GM18507 (cell line): ENCODE data around the gene ANTXR1.

ENCODE experiments used
- DNase-seq: peaks from one replicate; pipeline ENCODE4 v3.0.0; 2011; ENCODE audit warnings: low read depth; ENCODE audit not compliant: insufficient read length; ENCODE audit errors: extremely low spot score
- FAIRE-seq: peaks from 2 replicates; lab custom pipeline; 2011; peaks lifted over from hg19 to GRCh38; lab: Jason Lieb, UNC

Gene ANTXR1

GRCh38 chr2:69088466-69088865, 75.5 kb downstream of the ANTXR1 start:
- FAIRE-seq = no peak

GRCh38 chr2:69089266-69089665, 76.3 kb downstream of the ANTXR1 start:
- DNase-seq (no peak), FAIRE-seq (no peak)

More at GRCh38 chr2:69088466-69088865, 75.5 kb downstream of the ANTXR1 start:
- DNase-seq = no peak

DNA sequence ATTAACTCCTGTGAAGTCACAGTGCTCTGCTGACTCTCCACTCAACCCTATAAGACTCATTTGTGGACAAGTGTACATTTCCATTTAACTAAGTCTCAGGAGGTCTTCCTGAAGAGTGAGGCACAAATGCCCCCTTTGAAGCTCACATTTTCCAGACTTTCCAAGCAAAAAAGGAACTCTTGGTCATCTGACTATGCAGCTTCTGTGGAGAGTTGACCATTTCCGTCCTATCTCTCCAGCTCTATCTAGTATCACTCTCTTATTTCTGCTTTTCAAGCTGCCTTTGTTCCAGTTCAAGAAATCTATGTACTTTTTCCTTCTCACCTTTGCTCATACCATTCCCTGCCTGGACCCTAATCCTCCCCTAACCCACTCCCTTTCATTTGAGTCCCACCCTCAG, 77.0 kb downstream of the ANTXR1 start:
- FAIRE-seq = no peak
- DNase-seq = no peak

DNA sequence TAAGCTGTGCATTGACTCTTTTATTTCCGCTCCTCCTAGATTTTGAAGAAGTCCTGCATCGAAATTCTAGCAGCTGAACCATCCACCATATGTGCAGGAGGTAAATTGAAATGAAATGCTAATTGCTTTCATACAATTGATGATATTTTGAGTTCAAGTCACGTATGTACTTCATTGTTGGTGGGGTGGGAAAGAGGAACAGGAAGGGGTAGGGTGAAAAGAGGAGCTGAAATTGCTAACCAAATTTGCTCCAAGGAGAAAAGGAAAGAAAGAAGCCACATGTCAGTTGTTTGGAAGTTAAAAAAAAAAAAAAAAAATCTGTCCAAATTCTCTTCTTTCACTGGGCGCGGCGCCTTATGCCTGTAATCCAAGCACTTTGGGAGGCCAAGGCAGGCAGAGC, 77.8 kb downstream of the ANTXR1 start:
- DNase-seq (no peak), FAIRE-seq (no peak)

DNA sequence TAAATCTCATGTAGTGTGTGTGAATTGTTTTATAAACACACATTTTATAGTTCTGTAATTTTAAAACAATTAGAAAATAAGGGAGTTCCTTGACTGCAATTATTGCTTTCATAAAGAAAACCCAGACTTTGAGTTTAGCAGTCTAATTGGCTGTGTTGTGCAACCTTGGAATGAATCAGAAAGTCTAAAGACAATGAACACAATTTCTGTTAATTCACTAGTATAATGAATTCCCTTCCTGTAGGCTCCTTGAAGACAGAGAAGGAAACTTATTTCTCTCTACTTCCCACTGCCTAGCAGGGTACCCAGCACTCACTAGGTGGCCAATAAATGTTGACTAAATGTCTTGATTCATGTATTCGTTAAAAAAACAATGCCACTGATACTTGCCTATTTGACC, 79.9 kb downstream of the ANTXR1 start:
- no peak for DNase-seq
- no peak for FAIRE-seq

DNA sequence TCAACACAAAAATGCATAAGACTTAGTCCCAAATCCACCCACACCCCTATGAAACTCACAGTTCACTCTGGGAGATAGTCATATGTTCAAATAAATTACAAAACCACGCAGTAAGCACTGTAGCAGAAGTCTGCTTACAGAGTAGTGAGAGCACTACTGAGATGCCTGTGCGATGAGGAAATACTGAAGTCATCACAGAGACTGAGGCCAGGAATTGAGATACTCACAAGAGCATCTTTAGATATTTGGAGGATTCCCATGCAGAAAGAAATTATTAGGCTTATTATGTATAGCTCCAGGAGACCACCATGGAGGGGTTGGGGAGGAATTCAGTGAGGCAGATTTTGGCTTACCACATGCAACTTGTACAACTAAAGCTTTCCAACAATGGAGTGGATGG, 82.3 kb downstream of the ANTXR1 start:
- no peak for DNase-seq
- no peak for FAIRE-seq

DNA sequence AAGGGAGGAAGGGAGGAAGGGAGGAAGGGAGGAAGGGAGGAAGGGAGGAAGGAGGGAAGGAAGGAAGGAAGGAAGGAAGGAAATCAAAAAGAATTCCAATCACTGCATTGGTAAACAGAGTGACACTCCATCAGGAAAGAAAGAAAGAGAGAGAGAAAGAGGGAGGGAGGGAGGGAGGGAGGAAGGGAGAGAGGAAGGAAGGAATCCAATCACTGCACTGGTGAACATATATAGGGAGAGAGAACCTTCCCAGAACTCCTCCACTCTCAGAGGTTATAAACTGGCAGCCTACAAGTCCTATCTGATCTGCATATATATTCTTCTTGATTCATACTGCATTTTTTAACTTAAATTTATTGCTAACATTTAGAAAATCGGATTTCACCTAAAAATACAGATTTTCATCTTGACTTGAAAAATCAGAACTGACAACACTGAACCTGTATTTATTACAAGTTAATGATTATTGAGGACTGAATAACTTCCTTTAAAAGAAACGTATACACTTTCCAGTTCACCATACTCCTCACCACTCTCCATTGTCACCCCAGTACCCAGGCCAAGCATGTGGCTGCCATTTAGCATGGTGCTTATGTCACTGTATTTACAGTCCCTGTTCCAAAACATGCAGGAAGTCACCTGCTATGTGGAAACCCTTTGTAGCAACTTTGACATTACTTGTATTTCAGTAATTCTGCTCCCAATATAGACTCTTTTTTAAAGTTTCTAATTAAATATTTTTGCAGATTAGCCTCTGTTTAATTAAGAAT, 83.5 kb downstream of the ANTXR1 start:
- FAIRE-seq (no peak), DNase-seq (no peak)

- no peak for DNase-seq
- no peak for FAIRE-seq
Measured at GRCh38 chr2:69097148-69097610, 84.2 kb downstream of the ANTXR1 start.

DNA sequence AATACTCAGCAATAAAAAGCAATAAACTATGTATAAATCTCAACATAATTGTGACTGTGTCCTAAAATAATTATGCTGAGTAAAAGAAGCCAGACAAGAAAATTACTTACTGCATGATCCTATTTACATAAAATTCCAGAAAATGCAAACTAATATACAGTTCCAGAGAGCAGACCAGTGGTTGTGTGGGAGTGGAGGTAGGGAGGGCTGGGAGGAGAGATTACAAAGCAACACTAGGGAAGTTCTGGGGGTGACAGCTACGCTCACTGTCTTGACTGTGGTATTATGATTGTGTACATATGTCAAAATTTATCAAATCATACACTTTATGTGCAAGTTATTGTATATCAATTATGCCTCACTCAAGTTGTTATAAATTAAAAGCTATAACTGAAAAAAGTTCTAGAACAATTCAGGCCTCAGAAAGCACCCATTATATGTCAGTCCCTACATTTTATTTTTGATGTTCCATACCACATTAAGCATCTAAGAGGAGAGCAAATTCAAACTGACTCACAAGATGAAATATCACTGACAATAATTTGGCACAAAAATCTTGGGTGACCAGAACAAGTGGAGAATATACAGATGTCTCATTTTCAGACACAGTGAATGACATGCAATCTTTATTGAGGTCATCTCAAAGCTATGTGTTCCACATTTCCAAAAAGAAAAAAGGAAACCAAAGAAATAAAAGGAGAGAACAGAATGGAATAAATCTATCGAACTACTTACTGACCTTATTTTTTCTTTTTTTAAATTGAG, 85.1 kb downstream of the ANTXR1 start:
- DNase-seq (no peak), FAIRE-seq (no peak)

- no peak for FAIRE-seq
- DNase-seq = no peak
Measured at GRCh38 chr2:69099541-69099940, 86.6 kb downstream of the ANTXR1 start.

GRCh38 chr2:69100220-69100723, 87.3 kb downstream of the ANTXR1 start:
- FAIRE-seq = no peak

GRCh38 chr2:69102041-69102593, 89.1 kb downstream of the ANTXR1 start:
- FAIRE-seq (no peak), DNase-seq (no peak)

More at GRCh38 chr2:69100220-69100723, 87.3 kb downstream of the ANTXR1 start:
- DNase-seq = no peak

- DNase-seq (no peak), FAIRE-seq (no peak)
Measured at GRCh38 chr2:69103419-69103818, 90.4 kb downstream of the ANTXR1 start.

- DNase-seq = no peak
- no peak for FAIRE-seq
Measured at GRCh38 chr2:69104261-69104660, 91.3 kb downstream of the ANTXR1 start.

DNA sequence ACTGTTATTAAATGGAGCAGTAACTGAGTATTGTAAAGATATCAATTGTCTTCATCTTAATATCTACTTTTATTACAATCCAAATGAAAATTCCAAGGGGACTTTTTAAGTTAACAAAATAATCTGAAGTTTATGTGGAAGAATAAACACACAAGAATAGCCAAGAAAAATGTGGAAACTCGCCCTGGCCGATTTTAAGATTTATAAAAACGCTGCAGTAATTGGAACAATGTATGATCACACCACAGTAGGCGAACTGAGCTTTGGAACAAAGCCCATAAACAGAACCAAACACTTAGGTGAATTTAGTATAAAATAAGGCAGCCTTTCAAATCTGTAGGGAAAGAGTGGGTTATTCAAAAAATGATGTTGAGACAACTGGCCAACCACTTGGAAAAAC, 96.3 kb downstream of the ANTXR1 start:
- DNase-seq (no peak), FAIRE-seq (no peak)

DNA sequence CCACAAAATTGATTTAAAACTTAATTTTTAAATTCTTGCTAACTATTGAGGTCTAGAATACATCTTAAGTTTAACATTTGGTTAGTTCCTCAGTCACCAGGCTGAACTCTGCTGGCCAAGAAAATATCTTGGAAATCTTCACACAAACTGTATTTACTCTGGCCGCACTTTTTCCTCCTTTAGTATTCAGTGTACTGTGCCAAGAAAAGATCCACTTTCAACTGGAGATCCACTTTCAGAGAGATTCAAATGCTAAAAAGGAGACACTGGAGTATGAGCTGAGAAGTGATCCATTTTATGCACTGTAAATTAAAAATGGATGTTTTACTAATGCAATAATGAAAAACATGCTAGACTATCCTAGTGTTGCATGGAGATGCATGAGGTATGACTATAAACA, 98.1 kb downstream of the ANTXR1 start:
- FAIRE-seq (no peak), DNase-seq (no peak)

GRCh38 chr2:69113627-69114026, 100.6 kb downstream of the ANTXR1 start:
- DNase-seq (no peak), FAIRE-seq (no peak)

- FAIRE-seq (no peak), DNase-seq (no peak)
Measured at GRCh38 chr2:69114534-69114933, 101.6 kb downstream of the ANTXR1 start.

DNA sequence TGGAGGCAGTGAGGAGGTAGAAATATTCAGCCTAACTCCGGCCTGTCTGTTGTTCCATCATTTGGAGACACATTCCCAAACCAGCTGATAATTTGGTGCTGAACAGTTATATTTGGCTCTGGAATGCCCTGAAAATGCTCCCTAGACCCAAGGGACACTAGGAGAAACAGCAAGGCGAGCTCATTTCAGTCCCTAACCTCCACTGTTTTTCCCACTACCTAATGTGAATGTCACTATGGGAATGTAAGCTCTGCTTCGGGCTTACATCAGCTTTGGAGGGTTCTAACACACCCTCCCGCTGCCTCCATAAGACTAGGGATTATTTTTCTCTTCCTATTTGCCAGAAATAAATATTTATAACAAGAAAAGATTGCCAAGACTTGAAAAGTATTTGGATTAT, 103.5 kb downstream of the ANTXR1 start:
- no peak for FAIRE-seq
- DNase-seq = no peak

DNA sequence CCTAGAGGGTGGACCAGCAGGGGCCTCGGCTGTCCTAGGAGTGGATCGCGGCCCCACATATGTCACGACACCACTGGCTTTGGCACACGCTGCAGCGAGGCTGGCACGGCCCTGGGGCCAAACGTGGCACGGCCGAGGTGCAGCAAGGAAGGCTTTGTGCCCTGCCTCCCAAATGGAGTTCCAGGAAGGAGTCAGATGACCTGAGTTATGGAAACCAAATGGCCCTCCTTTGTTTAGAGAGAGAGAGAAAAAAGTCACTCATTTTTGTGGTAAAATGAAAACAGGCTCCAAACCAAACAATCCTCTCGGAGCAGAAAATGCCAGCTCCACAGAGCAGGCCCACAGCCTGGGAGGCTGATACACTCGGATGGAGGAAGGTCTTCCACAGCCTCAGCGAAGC, 105.6 kb downstream of the ANTXR1 start:
- FAIRE-seq = no peak

More for the DNA sequence above, 105.6 kb downstream of the ANTXR1 start:
- no peak for DNase-seq
